ENCODE measurements around the gene CFP.

- TF ChIP-seq CTCF (IDR thresholded peaks at IDR 0.05; ENCODE audit: insufficient read depth, low read depth, low read length) (no peak), EZH2 (IDR thresholded peaks at IDR 0.05; ENCODE audit: insufficient read depth, low read length) (no peak)
These were observed 45.0 kb downstream of the CFP start for GRCh38 chrX:47584714-47585113.
